NCI-H1930 (cell line): Measurements from ENCODE around the gene NXPH1.

ENCODE experiments used
- DNase-seq, 2 experiments: peaks; one replicate each; lab custom pipeline; 2025; lab: John Stamatoyannopoulos, UW

Gene NXPH1

DNA sequence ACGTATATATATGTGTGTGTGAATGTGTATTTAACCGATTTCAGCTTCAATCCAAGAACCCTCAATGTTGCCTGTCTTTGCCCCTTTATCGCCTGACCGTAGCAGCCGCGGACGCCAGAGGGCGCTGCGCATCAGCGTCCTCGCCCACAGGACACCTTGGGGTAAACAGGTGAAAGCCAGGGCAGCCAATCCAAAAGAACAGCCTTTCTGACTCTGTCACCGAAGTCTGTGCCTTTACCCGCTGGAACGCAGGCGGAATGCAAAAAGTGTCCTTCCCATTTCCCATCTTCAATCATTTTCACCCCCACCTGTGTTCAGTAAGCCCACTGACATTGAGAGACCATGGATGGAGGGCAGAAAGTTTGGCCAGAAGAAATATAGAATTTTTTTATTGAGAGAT is 3.6 kb downstream of the NXPH1 start:
- no peak for DNase-seq

DNA sequence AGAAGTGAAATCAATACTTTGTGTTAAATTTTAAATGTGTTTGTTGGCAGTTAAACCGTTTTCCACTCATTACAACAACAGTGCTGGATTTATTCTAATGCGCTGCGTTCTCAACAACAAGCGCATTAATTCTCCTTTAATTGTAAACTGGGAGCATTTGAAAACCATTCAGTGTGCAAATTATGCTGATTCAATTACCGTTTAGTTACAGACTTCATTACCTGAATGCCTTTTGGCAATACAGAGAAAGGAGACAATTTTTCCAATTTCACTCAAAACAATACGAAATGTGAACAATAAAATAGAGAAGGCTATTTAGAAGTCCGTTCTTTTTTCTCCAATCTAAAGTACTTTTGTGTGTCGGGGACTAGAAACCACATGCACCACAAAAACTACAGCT is 4.2 kb downstream of the NXPH1 start:
- no peak for DNase-seq

DNA sequence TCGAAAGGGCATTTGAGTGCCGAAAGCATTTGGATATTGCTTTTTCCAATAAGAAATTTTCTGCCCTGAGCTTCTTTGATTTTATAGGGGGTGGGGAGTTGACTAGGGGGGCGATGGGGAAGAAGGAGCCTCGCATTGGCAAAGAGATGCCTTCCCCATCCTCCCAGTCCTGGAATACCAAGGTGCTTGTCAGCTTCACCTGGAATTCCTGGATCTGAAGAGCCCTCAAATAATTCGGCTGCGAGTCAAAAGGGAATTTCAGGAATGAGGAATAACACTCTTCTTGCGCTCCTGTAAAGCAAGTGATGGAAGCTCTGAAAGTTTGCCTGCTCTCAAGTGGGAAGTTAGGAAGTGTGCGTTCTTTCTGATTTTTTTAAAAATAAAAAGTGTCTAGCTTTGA is 7.3 kb downstream of the NXPH1 start:
- no peak for DNase-seq

DNA sequence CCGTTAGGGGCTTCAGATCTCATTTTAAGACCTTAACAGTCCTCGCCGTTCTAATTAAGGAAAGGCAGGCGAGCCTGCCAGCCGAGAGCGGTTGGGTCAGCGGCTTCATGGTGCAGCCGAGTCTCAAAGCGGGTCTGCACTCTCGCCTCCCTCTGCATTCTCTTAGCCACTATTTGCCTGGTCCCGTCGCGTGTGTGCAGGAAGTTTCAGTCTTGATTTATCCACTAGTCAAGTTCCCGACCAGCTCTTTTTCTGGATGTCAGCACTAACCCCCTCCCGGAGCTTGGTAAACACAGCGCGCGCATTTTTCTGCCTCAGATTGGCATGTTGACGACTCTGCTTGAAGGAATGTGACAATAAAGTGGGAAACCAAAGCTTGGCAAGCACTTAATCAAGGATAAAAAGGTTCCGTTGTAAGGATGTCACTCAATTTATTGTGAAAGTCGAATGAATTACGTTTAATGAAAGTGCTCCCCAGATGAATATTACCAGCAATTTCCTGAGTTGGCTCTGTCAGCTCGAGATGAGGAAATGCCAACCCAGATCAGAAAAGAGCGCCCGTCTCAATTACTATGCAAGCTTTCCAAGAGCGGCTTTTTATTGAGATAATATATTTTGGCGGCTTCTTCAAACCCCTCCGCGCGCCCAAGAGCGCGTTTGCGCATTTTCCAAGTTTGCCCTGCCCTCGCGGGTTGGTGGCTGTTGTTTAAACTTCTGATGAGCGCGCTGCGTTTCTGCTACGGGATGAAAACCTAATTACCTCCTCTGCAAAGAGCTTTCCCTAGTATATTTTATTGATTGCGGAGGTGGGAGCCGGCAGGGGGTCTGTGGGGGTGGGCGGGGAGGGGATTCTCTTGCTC is 7.9 kb downstream of the NXPH1 start:
- DNase-seq, result no peak

DNA sequence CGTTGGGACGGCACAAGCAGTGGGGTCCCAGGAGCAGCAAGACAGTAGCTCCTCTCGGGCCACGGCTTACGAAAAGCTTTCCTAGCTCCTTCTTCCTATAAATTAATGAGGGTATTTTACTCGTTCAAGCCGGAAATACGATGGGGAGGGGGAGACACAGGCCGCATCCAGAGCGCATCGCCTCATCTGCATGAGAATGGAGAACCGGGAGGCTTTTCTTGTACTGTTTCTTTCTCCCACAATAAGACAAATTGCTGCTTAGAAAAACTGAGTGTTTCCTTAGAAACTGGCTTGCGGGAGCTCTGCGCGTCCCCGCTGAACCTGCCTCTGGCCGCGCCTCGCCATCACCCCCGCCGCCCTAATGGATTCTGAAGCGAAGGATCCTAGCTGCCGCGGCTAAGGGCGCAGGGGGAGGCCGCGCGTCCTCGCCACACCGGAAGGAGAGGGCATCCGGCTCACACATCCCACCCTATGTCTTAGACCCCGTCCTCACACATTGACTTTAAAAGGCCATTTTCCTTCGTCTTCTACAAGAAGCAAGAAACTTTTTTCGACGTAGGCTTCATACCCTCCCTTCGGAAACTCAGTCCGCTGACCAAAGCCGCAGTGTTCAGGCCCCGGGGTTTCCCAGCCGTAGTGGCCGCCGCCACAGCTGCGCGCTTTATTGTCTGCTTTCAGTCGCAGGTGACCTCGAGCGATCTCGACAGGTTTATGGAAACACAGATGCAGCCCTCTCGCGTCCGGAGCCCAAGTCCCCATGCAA is 8.8 kb downstream of the NXPH1 start:
- no peak for DNase-seq

DNA sequence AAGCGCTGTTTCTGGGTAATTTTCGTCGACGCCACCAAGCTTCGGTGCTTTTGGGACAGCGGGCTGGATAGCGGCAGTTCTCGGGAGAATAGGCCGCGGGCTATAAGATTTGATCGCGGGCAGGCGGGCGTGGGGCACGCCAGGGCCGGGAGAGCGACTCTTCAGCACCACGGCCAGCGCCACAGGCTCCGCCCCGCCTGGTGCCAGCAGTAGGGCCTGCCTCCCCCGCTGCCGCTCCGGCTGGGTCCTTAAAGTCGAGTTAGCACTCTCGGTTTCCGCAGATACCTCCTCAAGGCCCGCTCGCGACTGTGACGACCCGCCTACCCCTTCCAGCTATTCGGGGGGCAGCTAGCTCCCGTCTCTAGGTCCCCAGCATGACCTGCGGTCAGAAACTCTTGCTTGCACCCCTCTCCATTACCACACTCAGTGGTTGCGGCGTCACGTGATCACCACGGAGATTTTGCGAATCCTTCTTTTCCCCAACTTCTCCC is 9.4 kb downstream of the NXPH1 start:
- DNase-seq, result no peak

DNA sequence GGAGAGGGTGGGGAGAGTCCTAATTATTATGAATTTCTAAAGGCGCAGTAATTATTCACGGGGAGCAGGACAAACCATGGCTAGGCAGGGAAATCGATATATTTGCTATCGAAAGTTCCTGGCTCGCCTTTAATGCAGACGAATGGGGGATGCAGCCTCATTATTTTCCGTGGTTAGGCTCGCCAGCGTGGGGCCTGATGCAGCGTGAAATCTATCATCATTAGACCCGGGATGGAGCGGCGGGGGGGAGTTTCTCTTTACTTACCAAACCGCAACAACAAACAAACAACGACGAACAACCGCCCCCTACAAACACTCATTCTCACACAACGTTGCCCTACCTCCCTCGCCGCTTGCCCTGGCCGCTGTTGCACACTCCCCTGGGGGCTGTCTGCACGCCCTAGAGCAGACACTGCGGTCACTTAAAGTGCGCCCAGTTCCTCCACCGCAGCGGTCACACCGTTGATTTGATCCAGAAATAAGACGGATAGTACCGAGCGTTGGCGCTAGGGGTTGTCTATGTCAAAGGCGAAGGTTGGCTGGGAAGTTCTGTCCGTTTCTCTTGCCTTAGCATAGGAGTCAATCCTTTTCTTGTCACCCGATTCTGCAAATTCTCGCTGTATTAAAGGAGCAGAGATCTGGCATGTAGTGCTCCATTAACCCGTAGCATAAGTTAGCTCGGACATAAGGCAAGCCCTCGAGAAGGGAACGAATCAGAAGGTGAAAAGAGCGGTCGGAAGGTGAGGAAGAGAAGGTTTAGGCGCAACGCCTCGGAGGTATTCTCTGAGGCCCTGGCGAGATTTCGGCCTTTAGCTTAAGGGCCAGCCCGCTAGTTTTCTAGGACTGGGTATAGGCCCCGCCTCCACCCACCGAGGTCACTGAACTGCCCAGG is 10.4 kb downstream of the NXPH1 start:
- no peak for DNase-seq

DNA sequence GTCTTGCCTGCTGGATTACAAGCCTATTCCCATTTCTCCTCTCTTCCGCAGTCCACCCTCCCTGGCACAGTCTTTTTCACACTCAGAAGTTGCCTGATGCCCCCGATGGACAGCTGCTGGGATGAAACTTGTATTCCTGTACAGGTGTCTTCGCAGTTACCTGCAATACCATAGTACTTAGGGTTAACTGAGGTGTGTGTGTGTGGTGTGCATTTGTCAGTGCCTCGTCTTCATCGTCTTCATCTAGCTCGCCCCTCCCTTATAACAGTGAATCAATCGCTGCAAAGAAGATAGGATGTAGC is 11.0 kb downstream of the NXPH1 start:
- no peak for DNase-seq

DNA sequence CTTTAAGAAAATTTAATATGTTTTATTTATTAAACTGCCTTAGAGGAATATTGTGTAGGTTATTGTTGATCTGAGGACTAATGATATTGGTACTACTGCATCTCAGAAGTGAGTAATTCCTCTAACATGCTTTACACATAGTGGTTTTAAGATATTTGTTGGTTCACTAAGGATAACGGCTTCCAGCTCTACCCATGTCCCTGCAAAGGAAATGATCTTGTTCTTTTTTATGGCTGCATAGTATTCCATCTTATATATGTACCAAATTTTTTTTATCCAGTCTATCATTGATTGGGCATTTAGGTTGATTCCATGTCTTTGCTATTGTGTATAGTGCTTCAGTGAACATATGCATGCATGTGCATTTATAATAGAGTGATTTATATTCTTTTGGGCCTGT is 20.1 kb downstream of the NXPH1 start:
- DNase-seq, result no peak

DNA sequence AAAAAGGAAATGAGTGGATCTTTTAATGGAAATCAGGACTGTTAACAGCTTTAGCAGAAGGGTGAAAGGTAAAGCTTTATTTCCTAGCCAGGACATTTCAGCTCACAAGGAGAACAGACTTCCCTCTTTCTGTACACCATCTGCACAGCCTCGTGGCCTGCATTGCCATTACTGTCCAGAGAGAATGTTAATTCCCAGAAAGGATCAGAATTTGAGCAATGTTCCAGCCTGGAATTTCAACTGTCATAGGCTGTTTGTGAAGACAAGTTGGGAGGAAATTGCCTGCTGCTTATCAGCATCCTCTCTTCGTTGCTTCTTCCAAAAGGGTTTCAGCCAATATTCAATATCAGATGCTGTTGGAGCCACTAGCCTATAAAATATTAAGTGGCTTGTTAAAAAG is 22.0 kb downstream of the NXPH1 start:
- DNase-seq, result no peak

DNA sequence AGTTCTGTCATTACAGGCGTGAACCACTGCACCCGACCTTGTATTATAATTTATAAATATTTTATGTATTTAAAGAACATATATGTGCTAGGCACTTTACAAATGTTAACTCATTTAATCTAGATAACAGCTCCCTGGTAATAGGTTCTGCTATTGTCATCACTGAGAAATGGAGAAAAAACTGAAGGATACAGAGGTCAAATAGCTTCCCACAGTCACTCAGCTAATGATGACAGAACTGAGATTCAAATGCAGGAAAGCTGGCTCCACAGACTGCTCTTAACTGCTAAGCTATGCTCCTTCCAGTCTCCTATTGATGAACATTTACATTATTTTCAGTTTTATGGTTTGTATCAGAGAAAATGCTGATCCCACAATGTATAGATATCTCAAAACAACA is 28.9 kb downstream of the NXPH1 start:
- no peak for DNase-seq

DNA sequence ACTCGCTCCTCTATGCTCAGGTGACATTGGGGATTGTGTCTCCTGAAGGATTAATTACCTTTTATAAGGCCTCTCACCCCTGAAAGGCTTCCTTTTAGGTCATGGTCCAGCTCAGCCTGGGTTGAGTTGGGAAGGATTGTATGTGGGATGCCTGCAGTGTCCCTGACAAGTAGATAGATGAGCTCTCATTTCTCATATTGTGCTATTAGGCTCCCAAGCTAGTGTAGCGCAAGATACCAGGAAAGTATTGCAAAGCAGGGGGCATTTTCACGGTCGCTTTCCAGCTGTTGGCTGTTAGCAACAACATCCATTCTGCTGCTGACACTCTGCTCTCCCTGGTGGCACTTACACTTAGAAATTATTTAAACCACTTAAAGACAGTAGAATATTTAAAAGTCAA is 31.9 kb downstream of the NXPH1 start:
- no peak for DNase-seq

DNA sequence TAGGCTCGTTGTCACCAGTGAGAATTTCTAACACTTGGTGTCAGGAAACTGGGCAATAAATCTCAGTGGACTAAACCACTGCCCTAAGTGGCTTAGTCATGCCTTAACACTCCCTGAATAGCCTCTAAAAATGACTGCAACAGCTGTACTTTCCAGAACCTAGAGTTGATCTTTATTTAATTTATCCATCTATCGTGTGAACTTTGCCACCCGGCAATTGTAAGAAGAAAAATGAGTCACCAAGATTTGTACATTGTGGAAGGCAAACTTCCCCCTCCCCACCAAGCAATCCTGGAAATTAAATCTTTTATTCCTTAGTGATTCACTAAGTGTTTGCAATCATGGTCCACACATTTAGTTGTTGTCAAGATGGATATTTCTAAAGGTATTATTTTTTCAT is 47.1 kb downstream of the NXPH1 start:
- DNase-seq, result no peak

DNA sequence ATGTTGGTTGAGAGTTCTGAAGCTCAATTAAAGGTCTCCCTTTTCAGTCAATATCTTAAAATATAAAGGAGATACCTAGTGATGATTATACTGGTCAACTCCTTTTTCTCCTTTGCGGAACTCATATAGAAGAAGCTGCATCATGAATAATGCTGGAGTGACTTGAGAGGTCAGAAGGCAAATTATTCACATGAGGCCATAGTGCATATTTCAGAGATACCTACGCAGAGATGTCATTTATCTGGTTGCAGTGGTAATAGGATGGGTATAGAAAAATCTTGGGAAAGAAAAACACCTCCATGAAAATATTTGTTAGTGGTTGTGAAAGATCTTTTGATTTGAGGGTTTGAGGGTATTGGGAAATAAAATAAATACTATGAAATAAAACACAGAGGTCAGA is 47.7 kb downstream of the NXPH1 start:
- DNase-seq, result no peak

DNA sequence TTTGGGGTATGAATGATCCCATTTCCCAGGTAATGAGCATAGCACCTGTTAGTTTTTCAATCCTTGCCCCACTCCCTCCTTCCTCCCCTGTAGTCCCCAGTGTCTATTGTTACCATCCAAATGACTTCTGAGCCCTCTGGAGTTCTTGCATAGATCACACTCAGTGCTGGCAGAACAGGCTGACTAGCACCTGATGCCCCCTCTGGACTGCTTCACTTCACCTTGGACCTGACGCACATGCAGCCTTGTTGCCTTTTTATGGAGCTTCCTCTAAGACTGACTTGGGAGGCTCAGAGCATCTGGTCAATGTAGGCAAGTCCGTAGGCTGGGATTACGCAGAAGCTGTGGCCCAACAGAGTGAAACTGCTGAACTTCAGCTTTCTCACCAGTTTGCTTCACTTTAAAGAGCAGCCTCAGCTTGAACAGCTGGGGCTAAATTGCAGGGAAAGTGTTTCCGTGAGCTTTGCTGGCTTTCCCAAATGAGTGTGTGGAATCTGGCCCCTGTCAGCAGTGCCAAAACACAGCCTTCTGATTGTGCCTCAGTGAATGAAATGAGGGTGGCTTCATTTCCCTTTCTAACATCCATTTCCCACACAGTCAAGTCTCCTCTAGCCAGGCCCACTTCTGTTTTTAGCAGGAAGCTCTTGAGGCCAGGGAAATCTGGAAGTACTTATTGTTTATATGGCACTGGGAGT is 48.5 kb downstream of the NXPH1 start:
- no peak for DNase-seq

DNA sequence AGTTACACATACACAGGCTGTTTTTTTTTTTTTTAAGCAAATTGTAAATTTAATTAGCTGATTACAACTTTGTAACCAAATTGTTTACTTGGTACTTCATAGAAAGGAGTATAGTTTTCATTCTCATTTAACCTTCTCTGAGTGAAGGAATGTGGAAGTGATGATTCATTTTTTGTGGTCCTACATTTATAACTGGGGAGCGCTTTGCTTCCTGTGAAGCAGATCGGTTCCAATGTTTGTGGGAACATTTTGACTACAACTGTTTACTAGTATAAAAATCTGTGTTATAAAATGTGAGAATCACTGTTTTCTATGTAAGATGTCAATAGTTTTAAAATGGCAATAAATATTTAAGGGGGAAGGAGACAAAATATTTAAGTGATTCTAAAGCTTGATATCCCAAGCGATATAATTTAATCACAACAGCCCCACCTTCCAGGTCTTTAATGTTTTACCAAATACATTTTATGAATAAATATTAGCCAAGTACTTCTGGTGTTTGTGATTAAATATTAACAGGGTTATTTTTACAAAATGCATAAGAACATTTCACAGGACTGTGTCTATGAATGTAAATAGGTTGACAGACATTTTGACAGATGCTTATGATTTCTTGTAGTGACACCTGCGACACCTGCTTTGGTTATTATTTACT is 57.1 kb downstream of the NXPH1 start:
- no peak for DNase-seq

DNA sequence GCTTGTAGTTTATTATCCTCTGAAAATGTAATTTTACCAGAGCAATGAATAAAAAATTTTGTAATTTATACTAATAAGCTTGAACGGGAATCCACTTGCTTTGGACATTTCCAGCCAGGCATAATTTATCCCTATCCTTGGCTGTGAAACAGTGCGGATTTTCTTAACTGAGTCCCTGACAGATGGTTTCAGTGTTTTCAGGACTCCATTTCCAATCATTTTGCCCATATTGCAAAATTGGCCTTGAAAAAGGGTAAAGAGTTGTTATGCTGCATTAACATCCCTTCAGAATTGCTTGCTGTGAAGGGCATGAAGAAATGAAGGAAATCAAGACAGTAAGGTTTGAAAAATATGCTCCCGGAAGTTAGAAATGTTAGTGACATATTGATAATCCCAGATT is 57.7 kb downstream of the NXPH1 start:
- DNase-seq, result no peak

DNA sequence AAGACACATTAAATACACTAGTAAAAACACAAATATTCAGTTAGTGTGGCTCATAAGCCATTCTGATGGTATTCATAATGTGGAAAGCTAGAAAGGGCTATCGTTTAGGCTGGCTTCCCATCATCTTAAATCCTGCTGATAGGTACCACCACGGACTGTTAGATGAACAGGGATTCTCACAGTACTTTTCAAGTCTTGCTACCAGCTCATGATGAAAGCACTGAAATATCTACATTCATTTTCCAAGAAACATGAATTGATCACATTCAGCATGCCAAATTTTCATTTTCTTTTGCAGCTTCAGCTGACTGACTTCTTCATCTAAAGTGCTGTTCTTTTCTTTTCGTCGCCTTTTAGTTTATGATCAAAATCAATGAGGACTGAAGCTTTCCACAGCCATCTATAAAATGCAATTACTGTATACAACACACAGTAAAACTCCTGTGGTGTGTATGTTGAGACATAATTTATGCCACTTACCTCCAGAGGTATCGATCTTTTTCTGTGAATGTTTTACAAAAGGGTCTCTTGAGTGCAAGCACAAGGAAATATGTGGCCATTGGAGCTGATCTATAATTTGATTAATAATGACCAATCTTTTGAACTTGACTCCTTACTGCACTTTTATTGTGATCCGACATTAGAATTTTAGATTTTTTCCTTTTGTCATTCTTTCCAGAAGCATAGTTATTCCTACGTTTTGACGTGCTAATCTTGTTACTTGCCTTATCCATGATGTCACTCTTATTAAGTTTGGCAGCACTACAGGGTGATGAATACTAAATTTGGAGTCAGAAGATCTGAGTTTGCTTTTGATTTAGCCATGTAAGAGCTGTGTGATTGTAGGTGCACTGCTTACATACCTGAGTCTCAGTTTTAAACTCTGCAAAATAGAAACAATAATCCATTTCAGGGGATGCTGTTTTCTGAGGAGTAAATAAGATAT is 58.4 kb downstream of the NXPH1 start:
- DNase-seq, result no peak

DNA sequence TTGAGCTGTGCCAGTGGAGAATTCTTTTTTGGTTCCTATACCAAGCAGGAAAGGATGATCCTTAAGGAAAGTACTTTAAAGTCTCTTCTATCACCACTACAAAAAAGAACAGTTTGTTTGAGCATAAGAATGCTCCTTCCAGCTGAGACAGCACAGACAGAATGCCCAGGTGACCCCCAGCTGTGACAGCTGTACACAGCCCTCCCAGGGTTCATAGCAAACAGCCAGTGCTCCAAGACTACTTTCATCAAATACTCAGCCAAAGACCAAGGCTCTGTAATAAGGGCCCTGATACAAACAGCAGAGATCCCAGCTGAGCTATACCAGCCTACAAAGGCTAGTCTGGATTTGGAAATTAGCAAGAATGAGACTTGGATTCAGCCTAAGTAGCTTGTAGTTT is 65.7 kb downstream of the NXPH1 start:
- no peak for DNase-seq

DNA sequence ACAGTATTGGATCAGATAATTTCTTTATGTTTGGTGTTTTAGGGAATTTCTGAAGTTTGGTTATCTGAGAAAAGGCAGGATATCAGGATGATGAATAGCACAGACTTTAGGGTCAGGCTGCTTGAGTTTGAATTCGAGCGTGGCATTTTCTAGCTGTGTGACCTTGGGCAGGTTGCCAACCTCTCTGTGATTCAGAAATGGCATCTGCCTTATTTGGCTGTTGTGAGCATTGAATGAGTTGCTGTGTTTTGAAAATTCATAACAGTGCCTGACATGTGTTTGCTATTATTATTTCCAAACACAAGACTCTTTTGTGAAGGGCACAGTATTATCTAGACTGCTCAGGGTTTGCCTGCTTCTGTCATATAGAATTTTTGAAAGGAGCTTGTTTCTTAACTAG is 66.9 kb downstream of the NXPH1 start:
- DNase-seq, result no peak
